OCI-LY3 (cell line): Measurements from ENCODE around the gene KRTAP5-11.
"Not testable (repeated sequence)": the region's sequence is repeated elsewhere in the genome, so short reads cannot be mapped to it uniquely, and the experiment has no call there.

Experiments
- EZH2phosphoT487 ChIP-seq: fragments of 200-600 bp; shearing (Covaris generic); IDR thresholded peaks from 2 replicates; pipeline ENCODE4 v1.6.1; 2018; ENCODE audit warnings: antibody characterized with exemption, mixed run types, low read depth
- TF ChIP-seq, protein P1 (sequence below): fragments of 200-600, 300-600 bp; sonication (generic); IDR thresholded peaks from 2 replicates; pipeline ENCODE4 v1.5.1; 2014; ENCODE audit warnings: antibody characterized with exemption, low read length, low read depth

DNA sequence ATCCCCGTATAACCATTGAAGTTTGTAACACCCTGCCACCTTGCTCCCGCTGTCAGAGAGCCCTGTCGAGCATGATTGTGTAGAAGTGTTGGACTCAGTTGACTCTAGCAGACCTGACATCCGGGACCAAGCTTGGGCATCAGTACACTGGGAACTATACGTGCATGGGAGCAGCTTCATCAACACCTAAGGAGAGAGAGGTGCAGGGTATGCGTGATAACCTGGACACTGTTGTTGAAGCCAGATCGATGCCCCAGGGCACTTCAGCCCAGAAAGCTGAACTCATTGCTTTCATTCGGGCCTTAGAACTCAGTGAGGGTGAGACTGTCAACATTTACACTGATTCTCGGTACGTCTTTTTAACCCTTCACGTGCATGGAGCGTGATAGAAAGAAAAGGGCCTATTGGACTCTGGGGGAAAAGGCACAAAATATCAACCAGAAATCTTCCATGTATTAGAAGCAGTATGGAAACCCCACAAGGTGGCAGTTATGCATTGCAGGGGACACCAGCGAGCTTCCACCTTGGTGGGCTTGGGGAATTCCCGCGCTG is 31.8 kb upstream of the KRTAP5-11 start:
- not testable (repeated sequence) for TF ChIP-seq EZH2phosphoT487
- TF ChIP-seq, protein P1, sequence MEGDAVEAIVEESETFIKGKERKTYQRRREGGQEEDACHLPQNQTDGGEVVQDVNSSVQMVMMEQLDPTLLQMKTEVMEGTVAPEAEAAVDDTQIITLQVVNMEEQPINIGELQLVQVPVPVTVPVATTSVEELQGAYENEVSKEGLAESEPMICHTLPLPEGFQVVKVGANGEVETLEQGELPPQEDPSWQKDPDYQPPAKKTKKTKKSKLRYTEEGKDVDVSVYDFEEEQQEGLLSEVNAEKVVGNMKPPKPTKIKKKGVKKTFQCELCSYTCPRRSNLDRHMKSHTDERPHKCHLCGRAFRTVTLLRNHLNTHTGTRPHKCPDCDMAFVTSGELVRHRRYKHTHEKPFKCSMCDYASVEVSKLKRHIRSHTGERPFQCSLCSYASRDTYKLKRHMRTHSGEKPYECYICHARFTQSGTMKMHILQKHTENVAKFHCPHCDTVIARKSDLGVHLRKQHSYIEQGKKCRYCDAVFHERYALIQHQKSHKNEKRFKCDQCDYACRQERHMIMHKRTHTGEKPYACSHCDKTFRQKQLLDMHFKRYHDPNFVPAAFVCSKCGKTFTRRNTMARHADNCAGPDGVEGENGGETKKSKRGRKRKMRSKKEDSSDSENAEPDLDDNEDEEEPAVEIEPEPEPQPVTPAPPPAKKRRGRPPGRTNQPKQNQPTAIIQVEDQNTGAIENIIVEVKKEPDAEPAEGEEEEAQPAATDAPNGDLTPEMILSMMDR, result not testable (repeated sequence)
